ENCODE data around the gene GPR158. TPM values are rescaled to one million over a fixed set of nuclear protein-coding genes. Genes with fewer than 3 reads are reported as not detected.

Gene GPR158
- total RNA-seq, 1 experiment from 2014 or later: 2.9 TPM

GRCh38 chr10:25530306-25530705 lies 355.5 kb downstream of the GPR158 start:
- Histone ChIP-seq H3K4me3 (replicated peaks in 1 of 2; ENCODE audit: low read depth in 1 of 2, low read length in 2 of 2) (no peak overlapping the region), H2AFZ (ENCODE audit: low read depth, low read length, poor library complexity, severe bottlenecking) (no peak overlapping the region), H3K36me3 (ENCODE audit: control insufficient read depth in 1 of 2, insufficient read depth in 2 of 2, low read length in 2 of 2) (no peaks in the 10 kb centered on the region), H4K20me1 (ENCODE audit: insufficient read depth) (no peaks in the 10 kb centered on the region), H3K27me3 (ENCODE audit: insufficient read depth, low read length) (no peaks in the 10 kb centered on the region), H3K79me2 (ENCODE audit: insufficient read depth, low read length) (no peaks in the 10 kb centered on the region), H3K4me2 (ENCODE audit: low read length) (no peak overlapping the region), H3K27ac (ENCODE audit: low read depth, low read length) (no peak overlapping the region), H3K9me2 (ENCODE audit: insufficient read depth) (no peaks in the 10 kb centered on the region), H3K4me1 (ENCODE audit: control insufficient read depth in 1 of 2, insufficient read depth in 2 of 2, low read length in 2 of 2) (no peaks in the 10 kb centered on the region), H3K9ac (ENCODE audit: low read length) (no peak overlapping the region), H3K9me3 (ENCODE audit: control insufficient read depth in 1 of 2, insufficient read depth in 1 of 2, low read depth in 1 of 2, low read length in 2 of 2) (no peaks in the 10 kb centered on the region)
- BruUV-seq (replicated peaks): no TSS peak
- ATAC-seq (no peak), DNase-seq (ENCODE audit: low read depth, low spot score) (no peak)
- CTCF ChIA-PET: no interaction called here
- intact Hi-C loops (cut with micrococcal nuclease): no loop called here
- RAD21 ChIA-PET (ENCODE audit: low non-redundant PET in 1 of 2, low total read pairs in 2 of 2, uncharacterized antibody in 2 of 2, unreplicated experiment in 2 of 2): no interaction called here
- TF ChIP-seq, protein P1, sequence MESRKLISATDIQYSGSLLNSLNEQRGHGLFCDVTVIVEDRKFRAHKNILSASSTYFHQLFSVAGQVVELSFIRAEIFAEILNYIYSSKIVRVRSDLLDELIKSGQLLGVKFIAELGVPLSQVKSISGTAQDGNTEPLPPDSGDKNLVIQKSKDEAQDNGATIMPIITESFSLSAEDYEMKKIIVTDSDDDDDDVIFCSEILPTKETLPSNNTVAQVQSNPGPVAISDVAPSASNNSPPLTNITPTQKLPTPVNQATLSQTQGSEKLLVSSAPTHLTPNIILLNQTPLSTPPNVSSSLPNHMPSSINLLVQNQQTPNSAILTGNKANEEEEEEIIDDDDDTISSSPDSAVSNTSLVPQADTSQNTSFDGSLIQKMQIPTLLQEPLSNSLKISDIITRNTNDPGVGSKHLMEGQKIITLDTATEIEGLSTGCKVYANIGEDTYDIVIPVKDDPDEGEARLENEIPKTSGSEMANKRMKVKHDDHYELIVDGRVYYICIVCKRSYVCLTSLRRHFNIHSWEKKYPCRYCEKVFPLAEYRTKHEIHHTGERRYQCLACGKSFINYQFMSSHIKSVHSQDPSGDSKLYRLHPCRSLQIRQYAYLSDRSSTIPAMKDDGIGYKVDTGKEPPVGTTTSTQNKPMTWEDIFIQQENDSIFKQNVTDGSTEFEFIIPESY (IDR thresholded peaks at IDR 0.05; ENCODE audit: extremely low read depth, insufficient replicate concordance, low read length): no peak
- TF ChIP-seq RAD21 (IDR thresholded peaks at IDR 0.05; ENCODE audit: low read depth) (no peak), EGR1 (IDR thresholded peaks at IDR 0.05; ENCODE audit: low read depth) (no peak), ZFX (IDR thresholded peaks at IDR 0.05) (no peak), CTCF (IDR thresholded peaks at IDR 0.05 in 2 of 3, conservative IDR thresholded peaks at IDR 0.05 in 1 of 3; ENCODE audit: borderline replicate concordance in 1 of 3, insufficient read depth in 1 of 3, low read depth in 2 of 3, low read length in 2 of 3) (no peak), FOSL1 (IDR thresholded peaks at IDR 0.05; ENCODE audit: low read depth) (no peak), POLR2AphosphoS5 (IDR thresholded peaks at IDR 0.05; ENCODE audit: low read depth, low read length) (no peak), SRF (IDR thresholded peaks at IDR 0.05; ENCODE audit: low read depth) (no peak), POLR2A (IDR thresholded peaks at IDR 0.05; ENCODE audit: borderline replicate concordance, extremely low read depth, insufficient read depth, insufficient read length) (no peak), YY1 (IDR thresholded peaks at IDR 0.05; ENCODE audit: extremely low read depth, insufficient replicate concordance, low read depth, low read length) (no peak), JUND (IDR thresholded peaks at IDR 0.05) (no peak)
- POLR2A ChIA-PET: no interaction called here
